HG02759 (cell line): ENCODE data around the gene WDR1.

ENCODE experiments used
- ATAC-seq: cut with Tn5 transposase; IDR thresholded peaks from one replicate; pipeline ENCODE4 v1.9.1; 2021; ENCODE audit warnings: mild to moderate bottlenecking, moderate library complexity; ENCODE audit not compliant: unreplicated experiment

WDR1 gene

DNA sequence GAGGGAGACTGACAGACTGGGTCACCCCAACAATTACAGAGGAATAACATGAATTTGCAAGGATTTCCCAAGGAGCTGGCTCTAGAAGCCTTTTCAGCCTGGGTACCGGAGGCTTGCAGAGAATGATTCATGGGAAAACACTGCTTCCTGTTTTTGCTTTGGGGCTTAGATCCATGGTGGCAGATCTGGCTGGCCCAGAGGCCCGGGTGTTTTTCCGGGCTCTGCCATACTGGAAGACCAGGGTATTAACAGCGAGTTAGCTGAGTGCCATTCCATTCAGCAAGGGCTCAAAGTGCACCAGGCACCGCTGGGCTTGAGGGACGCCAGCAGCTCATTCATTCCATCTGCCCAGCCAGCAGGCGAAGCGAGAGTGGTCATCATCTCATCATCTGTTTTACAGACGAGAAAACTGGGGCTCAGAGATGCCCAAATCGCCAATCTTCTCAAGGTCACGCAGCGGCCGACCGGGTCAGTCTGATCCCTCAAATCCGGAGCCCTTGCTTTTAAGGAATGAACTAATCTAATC, 1.3 kb downstream of the WDR1 start:
- no peak for ATAC-seq

- no peak for ATAC-seq
Observed at GRCh38 chr4:10114607-10115006, 2.0 kb downstream of the WDR1 start.

GRCh38 chr4:10114147-10114546, 2.5 kb downstream of the WDR1 start:
- ATAC-seq, result no peak

DNA sequence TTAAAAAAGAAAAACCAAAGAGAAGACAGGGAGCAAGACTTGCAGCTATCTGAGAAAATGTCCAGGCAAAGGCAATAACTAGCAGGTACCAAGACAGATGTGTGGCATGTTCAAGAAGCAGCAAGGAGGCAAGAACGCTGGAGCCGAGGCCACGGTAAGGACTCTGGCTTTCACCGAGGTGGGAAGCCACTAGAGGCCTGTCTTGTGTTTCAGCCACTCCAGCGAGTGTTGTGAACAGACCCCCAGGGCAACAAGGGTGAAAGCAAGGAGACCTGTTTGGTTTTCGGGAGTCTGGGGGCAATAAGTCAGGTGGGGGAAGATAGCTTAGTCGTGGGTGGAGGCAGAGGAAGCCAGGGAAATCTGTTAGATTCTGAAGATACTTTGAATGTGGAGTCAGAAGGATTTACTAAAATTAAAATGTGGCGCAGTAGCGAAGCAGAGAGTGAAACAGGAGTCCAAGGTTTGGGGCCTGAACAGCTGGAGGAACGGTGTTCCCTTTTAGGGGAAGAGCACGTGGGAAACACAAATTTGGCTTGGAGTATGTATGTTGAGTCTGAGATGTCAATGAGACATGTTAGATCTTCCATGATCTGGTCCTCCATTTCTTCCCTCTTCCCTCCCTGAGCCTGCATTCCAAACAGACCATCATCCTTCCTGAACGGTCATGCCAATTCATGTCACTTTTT, 3.1 kb downstream of the WDR1 start:
- no peak for ATAC-seq

DNA sequence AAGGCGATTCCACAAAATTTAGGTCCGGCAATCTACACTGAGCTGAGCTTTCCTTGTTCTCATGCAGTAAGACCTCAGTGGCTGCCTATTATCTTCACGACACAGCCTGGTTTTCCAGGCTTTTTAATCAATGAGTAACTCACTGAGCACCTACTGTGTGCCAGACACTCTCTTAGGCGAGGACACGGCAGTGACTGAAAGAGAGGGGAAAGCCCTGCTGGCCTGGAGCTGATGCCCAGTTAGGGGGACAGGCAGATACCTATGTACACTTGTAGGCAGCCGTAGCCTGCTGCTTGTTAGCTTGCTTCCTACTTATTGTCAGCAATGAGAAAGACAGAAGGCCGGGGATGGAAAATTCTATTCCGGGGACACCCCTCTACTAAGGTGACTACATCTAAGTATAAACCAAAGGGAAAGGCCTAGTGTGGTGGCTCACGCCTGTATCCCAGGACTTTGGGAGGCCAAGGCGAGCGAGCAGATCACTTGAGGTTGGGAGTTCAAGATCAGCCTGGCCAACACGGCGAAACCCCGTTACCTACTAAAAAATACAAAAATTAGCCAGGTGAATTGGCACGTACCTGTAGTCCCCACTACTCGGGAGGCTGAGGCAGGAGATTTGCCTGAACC, 3.8 kb downstream of the WDR1 start:
- ATAC-seq, result no peak

GRCh38 chr4:10111067-10111801, 5.4 kb downstream of the WDR1 start:
- ATAC-seq, result no peak

DNA sequence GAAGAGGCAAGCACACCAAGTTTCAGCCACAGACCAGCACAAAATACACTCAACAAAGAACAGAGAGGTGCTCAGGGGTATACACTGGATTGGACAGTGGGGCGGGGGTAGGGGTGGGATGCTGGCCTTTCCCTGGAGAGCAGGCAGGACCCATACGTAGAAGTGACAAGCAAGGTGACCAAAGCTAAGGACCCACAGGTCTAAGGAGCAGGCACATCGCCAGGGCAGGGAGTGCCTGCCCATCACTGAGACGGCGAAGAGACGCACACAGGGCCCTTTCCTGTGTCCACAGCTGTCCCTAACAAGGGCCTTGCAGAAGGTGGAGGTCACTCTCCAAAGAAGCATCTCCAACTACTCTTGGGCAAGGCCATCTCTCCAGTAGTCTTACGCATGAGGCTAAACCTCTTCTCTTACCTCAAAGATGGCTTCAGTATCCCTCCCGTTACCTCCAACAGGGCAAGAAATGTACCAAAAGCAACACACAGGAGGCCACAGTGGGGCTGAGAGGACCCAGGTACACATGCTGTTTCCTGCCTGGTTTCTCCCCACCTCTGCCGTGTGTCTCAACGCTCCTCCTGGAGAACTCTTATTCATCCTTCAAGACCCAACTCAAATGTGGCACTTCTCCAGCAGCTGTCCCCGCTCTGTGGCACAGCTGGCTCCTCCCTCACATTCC, 6.5 kb downstream of the WDR1 start:
- no peak for ATAC-seq

GRCh38 chr4:10108818-10109783, 7.5 kb downstream of the WDR1 start:
- no peak for ATAC-seq

DNA sequence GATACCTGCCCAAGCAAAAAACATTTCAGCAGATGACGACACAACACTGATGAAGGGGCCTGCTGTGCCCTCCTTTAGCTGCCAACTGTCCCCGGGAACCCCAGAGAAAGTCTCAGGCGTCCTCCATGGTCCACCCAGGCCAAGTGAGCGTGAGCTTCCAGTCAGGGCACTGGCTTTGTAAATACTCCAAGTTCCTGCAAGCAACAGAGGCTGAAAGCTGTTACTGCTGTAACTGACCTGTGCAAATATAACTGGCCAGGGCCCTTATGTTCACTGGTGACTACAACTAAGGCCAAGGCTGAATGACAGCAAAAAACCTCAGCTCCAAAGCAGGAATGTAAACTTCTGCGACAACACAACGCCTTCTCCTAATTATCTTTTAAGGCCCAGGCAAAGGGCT, 8.2 kb downstream of the WDR1 start:
- ATAC-seq, result no peak

DNA sequence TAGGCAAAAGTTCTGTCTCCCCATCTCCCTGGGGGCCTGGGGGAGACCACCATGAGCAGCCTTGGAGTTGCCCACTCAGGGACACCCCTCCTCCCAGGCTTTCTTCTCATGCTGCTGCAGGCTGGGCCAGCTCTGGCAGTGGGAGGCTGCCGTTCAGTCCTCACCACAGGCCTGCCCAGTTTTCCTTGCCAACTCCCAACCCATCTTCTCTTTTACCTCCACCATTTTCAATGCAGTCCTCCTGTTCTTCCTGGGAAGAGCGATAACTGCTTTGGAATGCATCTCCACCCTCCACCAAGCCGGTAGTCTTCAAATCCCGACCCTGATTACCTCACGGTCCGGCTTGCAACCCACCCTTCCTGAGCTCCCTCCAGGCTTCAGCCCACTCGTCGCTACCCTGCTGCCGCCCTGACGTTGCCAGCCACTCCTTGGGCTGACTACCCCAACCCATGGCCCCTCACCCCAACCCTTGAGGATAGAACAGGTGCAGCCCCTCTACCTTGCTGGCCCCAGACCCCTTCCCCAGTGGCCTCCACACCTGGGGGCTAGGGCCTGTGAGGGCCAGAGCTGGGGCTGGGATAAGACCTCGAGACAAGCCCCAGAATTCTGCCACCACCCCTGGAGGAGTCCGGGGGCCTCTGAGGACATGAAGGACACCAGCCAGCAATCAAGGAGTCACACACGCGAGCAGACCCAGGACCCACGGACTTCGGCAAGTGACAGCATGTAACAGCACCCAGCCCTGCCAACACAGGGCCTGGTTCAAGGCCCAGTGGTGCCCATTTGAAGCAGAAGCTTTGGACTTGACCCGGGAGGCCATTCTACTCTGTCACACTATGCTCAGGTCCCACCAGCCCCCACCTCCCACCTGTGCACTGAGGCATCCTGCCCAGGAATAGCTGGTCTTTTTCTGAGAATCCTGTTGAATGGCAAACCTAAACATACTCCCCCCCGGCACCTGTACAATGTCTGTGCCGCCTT, 9.2 kb downstream of the WDR1 start:
- ATAC-seq, result no peak

GRCh38 chr4:10106421-10107039, 10.1 kb downstream of the WDR1 start:
- peak; percentile 39 for ATAC-seq

DNA sequence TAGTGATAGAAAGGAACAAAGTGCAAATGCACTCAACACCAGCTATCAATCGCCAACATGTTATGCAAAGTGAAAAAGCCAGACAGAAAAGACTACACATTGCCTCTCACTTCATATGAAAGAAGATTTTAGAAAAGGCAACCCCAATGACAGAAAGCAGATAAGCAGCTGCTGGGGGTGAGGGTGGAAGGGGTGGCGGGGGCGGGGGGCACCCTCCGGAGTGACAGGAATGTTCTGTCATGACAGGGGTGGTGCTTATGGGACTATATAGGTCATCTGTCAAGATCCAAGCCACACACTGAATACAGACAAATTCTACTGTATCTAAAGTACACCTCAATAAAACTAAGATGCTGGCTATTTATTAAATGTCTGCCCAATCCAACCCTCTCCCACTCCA, 10.7 kb downstream of the WDR1 start:
- ATAC-seq, result no peak

DNA sequence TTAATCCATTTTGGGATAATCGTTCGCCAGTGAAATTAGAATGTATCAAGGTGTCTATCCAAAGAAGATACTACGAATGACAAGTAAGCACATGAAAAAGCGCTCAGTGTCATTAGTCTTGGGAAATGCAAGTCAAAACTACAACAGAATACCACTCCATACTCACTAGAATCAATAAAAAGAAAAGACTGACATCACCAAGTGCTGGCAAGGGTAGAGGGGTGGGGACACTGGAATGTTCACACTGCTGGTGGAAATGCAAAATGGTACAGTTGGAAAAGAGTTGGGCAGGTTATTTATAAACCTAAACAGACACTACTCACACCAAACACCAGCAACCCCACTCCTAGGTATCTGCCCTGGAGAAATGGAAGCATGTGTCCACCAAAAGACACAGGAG, 11.2 kb downstream of the WDR1 start:
- ATAC-seq, result no peak

DNA sequence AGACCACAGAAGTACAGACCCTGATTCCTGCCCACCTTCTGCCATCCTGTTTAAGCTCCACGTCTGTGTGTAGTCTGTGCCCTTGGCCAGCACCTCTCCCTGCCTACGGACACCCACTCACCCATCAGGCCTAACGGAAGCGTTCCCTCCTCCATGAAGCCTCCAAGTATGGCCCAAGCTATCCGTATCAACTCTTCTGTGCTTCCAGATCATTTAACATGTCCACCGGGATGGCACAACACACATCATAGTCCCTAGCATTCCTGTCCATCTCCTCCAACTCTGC, 11.7 kb downstream of the WDR1 start:
- ATAC-seq, result no peak

DNA sequence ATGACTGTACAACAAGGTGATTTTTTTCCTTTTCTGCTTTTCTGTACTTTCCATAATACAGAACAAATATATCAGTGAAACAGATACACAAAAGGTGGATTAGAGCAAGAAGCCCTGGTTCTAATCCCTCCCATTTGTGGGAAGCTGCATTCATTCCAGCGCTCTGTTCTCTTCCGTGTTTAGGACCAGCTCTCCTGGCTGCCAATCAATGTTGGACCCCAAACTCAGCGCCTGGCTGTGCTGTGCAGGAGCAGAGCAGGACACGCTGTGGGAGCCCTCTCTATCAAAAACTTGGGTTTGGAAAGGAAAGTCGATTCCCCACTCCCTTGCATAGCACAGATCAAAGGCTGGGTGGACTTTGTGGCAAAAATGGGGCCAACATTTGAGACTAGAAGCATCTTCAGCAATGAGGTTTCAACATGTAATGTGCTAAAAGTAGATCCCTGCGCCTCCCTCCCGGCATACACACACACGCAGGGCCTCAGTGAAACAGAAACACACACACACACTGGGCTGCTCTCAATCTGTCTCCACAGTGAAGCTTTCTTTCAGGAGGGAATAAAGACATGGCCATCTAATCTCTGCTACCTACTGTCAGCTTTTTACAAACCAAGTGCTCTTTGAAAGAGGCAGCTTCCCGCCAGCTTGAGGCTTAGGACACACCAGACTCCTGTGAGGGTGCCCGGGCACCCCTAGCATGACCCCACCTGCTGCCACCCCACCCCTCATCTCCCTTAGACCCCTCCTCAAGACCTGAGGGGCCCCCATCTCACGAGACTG, 12.2 kb downstream of the WDR1 start:
- ATAC-seq, result no peak

DNA sequence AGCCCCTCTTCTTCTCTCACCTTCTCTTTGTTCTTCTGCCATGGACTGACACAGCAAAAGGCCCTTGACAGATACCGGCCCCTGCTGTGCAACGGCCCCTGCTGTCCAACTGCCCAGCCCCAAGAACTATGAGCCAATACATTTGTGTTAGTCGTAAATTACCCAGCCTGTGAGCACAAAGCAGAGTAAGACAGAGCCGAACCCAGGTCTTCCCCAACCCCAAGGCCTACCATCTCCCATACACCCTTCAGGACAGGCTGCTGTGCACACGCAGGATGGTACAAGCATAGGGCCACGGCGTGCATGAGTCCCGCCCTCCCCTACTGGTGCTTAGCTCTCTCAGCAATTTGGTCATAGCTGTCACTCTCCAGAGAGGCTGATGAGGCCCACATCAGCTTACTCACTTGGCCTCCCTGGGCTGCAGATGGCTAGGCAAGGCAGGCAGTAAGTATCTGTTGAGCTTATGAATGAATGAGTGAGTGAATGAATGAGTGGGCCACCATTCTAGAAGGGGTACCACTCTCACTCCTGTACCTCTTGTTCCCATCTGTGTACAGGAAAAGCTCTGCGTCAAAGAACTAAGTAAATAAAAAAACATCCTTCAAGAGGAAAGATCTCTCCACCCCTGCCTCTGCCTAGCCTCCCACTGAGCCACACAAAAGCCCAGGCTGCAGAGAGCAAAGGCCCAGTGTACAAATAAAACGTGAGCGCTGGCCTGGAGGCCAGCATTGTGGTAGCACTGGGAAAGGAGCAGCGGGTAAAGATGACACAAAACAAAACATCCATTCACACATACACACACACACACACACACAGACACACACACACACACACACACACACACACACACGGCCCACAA, 13.9 kb downstream of the WDR1 start:
- no peak for ATAC-seq
